Posterior vena cava (tissue), 2 donors: Measurements from ENCODE around the gene ARNT2. TPM values are rescaled to one million over a fixed set of nuclear protein-coding genes. Genes with fewer than 3 reads are reported as not detected.

Source experiments
- DNase-seq: peaks from one replicate; pipeline ENCODE4 v3.0.0-alpha.2; 2020; ENCODE audit warnings: low spot score
- intact Hi-C, 2 donors: fragments of 100-400 bp; cut with DNase I; formaldehyde crosslinking; loops; one replicate each; pipeline versions ENCODE4 v1.14.1 to v1.14.2; 2022 to 2023
- total RNA-seq, 2 donors: library from RNA; stranded (reverse); fragmentation: NEBNext Ultra II Directional; extraction: Animal tissue kit (Norgen Biotek cat#: 25700); gene quantifications; one replicate each; pipeline ENCODE4 v1.2.1, GENCODE V29; 2021
- donor health status: DM: yes; HTN: yes; CAD: no.
- donor health status: DM: yes; HTN: yes; CAD: no.

ARNT2 gene
- total RNA-seq, 2 donors from 2014 or later = 3.7 to 10.1 TPM

DNA sequence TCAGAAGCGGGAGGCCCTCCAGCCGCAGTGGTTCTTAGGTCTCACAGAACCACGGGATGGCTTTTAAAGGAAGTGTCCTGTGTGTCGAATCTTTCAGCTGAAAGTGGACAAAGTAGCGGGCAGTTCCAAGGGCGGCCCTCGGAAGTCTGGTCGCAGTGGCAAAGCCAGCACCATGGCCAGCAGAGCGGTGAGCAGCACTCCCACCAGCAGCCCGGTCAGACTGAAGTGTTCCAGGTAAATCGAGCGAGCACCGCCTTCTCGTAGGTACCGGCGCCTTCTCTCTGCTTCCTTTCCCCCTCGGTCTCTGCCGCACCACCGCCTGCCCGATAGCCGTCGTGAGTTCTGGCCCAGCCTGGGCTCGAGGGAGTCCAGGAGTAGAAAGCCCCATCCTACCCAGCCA, 187.3 kb downstream of the ARNT2 start:
- DNase-seq = no peak
- intact Hi-C loops = no loop called here

DNA sequence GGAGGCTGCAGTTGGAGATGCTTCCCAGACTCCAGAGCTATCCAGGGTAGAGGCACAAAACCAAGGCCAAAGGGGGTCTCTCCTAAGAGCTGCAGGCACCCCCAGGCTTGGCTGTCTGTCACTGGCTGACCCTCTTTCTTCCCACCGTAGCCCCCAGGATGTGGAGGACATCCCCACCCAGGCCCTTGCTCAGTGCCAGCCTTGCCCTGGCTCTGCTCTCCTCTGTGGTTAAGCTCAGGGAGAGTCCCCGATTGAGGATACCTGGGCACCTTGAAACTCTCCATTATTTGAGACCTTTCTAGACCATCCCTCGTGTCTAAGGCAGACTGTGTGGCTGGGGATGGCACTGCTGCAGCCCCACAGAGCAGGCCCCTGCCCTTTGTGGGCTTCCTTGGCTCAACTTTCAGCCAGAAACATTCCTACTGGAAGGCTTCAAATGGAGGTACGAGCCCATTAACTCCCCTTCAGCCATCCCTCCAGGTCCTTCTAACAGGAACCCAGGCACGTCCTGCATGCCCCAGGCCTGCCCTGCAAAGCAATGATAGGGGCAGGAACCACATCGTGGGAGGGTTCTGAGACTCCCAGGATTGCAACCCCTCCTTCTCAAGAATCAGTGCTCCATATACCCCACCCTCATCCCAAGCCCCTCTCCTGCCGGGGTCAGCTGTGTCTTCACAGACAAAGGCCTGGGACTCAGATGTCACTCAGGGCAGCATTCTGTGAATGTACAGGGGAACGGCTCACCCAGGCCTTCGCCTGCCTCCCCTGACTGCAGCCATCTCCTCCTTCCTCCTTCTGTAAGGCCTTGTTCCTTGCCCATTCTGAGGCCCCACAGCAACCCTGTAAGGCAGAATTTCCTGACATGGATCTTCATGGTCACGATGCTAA, 188.0 kb downstream of the ARNT2 start:
- DNase-seq = no peak
- intact Hi-C loops = no loop called here

DNA sequence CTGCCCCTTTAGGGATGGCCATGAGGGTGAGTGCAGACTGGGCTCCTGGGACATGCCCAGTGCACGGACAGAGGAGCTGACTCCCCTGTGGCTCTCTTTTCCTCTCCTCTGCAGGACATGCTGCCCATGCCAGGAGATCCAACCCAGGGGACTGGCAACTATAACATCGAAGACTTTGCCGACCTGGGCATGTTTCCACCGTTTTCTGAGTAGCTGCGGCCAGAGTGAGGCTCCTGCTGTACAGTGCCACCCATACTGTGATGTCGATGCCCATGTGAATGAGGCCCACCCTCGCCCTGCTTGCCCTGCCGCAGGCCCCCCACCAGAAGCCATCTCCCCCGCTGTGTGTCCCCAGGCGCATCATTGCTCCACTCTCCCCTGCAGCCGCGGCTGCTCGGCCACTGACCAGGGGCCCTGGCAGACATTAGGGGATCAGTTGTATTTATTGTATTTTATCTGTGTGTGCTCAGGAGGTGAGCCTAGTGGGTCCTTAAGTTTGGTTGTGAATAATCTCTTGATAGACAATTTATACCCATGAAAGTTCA, 189.4 kb downstream of the ARNT2 start:
- intact Hi-C loops = no loop called here
- no peak for DNase-seq

DNA sequence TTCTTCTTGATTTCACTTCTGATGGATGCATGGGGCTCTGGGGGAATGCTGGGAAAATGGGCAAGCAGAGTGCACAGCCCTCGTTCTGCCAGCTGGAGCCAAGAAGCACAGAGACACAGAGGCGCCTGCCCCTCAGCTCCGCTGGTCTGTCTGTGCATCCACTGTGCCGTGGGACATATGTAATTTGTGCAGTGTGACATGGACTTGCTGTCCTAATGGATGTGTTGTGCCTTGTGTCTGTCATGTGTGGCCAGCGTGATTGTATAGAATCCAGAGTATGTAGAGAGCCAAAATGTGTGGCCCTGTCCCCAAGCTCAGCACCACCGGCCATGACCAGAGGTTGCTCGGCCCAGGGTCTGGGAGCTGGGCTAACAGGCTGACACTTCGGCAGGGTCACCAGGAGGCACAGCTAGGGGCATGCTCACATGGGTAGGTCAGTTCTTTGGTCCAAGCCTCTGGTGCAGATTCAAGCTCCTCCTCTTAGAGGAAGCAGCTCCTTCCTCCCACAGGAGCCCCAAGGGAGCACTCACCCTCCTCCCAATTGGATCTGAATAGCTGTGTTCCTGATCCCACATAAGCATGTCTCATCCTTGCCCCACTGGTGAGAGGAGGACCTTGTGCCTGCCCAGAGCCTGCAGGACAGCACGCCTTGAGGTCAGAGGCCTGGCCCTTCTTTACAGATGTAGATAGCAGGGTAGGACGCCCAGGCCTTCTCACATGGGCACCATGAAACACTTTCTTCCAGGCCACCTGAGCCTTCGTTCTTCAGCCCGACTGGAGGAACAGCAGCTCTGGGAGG, 190.1 kb downstream of the ARNT2 start:
- intact Hi-C loops = no loop called here
- DNase-seq = no peak

DNA sequence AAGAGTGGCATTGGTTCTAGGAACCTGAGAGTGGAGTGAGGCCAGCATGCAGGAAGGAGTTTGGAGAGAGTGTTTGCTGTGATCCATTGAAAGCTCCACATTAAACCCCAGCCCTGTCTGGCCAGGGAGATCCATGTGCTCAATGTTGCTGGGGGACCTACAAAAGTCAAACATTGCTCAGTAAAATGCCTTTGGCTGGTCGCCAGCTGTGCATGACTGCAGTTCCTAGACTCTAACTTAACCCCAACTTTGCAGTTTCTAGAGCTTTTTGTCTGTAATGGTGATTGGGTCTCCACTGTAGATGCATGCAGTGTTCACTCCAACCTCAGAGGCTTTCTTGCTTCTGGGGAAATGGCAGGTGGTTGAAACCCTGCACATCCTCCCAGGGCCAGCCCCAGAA, 191.2 kb downstream of the ARNT2 start:
- intact Hi-C loops = no loop called here
- DNase-seq = no peak

DNA sequence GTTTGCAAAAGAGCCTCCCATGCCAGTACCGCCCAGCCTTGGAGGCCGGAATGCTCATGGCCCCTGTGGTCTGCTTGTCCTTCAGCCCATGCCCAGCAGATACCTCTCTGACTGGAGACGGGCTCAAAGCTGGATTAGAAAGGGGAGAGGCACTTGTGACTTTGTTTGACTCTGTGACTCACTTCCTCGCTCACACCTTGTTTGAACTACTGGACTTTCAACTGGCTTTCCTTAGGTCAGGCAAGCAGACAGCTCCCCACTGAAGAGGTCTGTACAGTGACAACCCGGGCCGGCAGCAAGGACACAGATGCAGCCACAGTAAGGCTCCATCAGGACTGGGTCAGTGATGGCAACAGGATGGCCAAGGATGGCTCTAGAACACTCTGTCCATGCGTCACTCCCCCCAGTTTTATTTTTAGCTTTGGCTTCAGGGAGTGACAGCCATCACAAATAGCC, 192.4 kb downstream of the ARNT2 start:
- intact Hi-C loops = no loop called here
- DNase-seq = no peak

DNA sequence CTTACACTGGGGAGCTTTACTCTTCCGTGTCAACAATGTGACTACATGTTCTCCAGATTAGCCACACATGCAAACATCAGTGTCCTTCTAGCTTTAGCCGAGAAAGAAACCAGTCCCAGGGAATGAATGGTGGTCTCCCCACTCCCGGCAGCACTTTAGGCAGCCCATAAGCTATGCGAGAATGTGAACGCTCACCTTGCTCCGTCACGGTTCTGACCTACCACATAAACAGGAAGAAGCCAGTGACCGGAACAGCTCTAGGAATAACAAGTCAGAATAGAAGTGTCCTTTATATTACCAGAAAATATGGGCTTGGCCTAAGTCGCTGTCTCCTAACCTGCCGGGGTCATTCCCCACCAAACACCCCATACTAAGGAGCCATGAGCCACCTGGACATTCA, 192.9 kb downstream of the ARNT2 start:
- DNase-seq = no peak
- intact Hi-C loops = no loop called here

DNA sequence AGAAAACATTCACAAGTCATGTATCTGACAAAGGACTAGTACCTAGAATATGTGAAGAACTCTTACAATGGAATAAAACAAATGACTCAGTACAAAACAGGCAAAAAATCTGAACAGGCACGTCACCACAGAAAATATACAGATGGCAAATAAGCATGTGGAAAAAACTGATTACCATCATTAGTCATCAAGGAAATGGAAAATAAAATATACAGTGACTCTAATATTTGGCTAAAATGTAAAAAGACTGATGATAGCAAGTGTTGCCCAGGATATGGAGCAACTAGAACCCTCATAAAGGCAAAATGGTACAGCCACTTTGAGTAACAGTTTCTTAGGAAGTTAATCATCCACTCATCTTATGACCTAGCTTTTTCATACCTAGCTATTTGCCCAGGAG, 195.2 kb downstream of the ARNT2 start:
- intact Hi-C loops = no loop called here
- DNase-seq = no peak

DNA sequence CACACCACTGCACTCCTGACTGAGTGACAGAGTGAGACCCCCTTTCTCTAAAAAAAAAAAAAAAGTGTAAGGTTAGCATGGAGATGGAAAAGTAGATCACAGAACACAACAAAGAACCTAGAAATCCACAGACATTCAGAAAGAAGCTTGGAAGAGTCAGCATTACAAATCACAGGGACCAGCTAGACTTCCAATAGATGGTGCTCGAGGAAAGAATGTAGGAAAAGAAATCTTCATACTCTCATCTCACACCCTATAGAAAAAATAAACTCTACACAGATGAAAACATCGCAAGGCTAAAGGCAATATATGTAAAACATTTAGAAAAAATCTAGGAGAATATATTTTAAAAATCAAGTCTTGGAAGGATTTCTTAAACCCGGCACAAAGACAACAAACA, 196.4 kb downstream of the ARNT2 start:
- DNase-seq = no peak
- intact Hi-C loops = loop anchor here in 1 of 2 donors (10.0 kb wide), 1 partner anchor 1366 kb away; no protein-coding TSS in a partner anchor

DNA sequence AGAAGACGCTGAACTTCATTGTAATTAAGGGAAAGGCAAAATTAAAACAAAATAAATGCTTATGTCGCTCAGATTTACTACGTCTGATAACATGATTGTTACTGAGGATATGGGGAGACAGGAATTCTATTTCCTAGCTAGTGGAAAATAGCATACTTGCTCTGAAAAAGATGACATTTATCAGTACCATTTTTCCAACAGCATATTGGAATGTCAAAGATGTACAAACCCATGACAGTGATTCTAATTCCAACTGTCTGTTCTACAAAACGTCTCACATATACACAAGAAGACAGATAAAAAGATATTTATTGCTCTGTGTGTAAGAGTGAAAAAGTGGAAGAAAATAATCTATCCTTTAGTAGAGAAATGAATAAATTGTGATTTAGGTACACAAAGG, 197.1 kb downstream of the ARNT2 start:
- intact Hi-C loops = loop anchor here in 1 of 2 donors (10.0 kb wide), 1 partner anchor 1366 kb away; no protein-coding TSS in a partner anchor
- DNase-seq = no peak

DNA sequence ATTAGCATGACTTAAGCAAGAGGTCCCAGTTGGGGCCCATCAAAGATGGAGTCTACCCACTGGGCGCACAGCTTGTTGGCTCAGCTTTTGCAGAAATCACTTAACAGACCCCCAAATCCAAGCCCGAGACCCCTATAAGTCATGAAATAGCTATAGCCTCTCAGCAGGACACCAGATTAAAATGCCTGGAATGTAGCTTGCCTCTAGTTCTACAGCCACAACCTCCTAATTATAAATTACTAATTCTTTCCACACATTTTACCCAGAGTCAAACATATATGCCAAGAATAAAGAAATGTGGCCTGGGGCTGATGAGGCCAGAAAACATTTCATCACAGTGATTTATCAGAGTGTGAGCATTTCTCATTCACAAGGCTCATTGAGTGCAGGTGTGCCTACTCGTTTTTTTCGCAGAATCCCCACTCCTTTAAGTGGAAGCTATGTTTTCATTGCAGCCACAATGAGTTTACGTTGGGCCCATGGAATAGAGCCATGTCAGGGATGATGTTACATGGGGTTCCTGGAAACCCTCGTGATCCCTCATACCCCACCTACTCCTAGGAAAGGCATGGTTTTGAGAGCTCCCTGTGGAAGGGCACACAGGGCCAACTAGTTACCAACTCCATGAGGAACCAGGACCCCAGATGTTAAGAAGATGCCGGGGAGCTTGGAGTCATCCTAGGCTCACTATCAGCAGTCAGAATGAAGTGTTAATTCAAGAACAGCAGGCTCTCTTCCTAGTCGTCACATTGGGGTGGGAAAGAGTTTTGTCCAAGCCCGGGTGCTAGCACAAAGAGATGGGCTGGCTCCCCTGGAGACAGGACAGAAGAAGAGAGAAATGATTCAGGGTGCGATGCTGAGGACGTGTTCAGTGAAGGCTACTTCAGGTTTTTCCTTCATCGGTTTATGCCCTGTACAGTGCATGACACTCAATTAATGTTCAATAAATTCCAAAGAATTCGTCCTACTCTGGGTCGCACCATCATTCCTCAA, 200.7 kb downstream of the ARNT2 start:
- intact Hi-C loops = loop anchor here in 1 of 2 donors (10.0 kb wide), 1 partner anchor 1370 kb away; no protein-coding TSS in a partner anchor
- no peak for DNase-seq

DNA sequence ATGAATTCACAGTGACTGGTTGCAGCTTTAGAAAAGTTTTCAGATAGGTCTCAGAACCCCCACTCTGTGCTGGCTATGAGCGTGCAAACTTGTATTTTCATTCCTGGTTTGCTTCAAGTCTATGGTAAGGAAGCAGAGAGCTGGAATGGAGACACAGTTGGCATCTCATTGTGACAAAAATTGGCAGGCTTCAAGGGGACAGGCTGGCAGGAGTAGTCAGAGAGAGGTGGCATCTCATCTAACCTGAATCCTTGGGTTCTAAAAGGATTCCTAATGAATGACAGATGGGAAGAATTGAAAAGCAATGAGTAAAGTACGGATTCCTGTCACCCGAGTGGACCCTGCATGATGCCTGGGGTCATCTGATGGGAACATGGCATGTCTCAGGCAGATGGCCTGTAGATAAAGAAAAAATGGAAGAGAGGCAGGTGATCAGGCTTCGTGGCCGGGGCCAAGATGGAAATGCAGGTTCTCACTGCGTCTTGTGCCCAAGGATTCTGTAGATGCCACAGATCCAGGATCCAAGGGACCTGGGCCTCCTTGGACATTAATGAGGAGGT, 201.5 kb downstream of the ARNT2 start:
- intact Hi-C loops = loop anchor here in 1 of 2 donors (10.0 kb wide), 1 partner anchor 1371 kb away; no protein-coding TSS in a partner anchor

DNA sequence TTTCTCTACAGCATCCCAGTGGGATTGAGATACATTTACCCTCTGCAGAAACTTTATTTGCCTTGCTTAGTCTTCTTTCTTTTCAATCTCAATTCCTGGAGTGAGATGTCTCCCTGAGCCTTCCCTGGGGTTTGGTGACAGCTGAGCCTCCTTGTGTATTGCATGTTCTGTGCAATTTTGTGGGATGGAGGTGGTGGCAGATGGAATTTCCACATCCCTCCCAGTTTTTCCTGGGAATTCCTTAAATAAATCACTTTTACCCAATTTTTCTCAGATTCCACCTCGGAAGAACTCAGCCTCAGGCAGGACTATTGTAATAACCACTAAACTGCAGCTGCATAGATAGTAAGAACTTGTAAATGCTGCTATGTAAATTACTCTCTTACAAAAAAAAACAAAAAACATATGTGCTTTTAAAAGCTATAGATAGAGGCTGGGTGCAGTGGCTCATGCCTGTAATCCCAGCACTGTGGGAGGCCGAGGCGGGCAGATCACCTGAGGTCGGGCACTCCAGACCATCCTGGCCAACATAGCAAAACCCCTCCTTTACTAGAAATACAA, 202.4 kb downstream of the ARNT2 start:
- no peak for DNase-seq
- intact Hi-C loops = loop anchor here in 1 of 2 donors (10.0 kb wide), 1 partner anchor 1372 kb away; no protein-coding TSS in a partner anchor

More for the DNA sequence above, 201.5 kb downstream of the ARNT2 start:
- no peak for DNase-seq

DNA sequence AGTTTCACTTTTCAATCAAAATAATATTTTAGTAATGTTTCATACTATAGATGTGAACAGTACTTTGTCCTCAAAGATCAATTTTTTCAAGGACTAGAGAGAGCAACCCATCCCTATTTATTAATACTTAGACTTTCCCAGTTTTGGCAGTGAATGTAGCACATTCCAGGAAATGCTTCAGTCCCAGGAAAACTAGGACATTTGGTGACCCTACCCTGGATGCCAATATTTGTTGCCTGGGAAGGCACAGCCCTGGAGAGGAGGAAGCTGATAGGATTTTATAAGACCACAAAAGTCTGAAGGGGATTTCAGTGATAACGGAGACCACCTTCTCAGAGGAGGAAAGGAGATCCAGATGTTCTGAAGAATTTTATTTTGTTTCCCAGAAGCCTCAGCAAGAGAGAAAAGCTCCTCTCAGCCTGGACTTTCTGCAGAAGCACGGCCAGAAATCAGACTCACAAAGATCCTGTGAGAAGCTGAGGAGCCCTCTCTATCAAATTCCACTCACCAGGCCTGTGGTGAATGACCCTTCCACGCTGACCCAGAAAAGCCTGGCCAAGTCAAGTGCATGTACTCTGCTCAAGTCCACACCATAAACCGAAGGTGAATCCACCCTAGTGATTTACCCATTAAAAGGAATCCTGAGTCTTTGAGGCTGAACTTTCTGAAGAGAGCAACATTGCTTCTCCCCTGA, 203.3 kb downstream of the ARNT2 start:
- no peak for DNase-seq
- intact Hi-C loops = loop anchor here in 1 of 2 donors (10.0 kb wide), 1 partner anchor 1373 kb away; no protein-coding TSS in a partner anchor

DNA sequence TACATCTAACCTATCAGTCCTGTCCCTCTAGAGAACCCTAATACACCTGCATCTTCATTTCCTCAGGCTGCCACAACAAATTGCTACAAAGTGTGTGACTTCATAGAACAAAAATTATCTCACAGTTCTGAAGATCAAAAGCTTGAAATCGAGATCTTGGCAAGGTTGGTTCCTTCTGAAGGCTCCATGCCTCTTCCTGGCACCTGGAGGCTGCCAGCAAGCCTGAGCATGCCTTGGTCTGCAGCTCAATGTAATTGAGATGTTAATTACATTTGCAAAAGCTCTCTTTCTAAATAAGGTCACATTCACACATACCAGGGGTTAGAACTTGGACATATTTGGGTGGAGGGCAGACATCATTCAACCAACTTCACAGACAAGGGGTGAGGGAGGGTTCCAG, 204.5 kb downstream of the ARNT2 start:
- intact Hi-C loops = loop anchor here in 1 of 2 donors (10.0 kb wide), 1 partner anchor 1374 kb away; no protein-coding TSS in a partner anchor

DNA sequence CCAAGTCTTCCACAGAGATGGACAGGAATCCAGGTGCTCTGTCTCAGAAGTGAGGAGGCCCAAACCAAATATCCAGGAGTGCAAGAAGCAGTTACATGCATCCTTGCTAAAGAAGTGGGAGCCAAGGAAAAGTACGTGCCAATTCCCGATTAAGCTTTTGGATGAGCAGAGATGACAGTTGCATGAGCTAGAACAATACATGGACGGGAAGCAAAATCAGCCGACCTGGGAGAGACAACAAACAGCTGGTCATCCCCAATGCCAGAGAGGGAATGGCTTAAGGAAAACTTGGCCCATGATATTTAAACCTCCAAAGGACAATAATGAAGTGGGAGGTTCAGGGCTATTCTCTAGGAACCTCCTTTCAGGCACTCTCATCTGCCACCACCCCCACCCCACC, 204.9 kb downstream of the ARNT2 start:
- DNase-seq = no peak
- intact Hi-C loops = loop anchor here in 1 of 2 donors (10.0 kb wide), 1 partner anchor 1374 kb away; no protein-coding TSS in a partner anchor

More for the DNA sequence above, 204.5 kb downstream of the ARNT2 start:
- DNase-seq = no peak

DNA sequence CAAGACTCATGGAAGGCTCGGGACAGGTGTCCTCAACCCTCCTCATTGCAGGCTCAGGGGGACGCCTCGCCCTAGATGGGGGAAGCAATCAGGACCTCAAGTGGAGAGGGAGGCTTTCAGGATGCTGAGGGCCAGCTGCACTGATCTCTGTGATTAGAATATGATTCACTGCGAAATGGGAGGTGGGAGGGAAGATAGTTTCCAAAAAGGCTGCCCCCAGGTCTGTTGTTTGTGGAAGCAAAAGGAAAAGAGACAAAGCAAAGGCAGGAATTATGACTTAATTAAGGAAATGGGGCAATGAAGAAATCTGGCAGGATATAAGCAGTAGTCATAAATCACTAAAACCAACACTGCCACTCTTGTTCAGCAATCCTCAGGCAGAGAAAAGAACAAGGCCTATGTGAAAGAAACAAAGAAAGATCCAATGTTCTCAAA, 205.3 kb downstream of the ARNT2 start:
- intact Hi-C loops = loop anchor here in 1 of 2 donors (10.0 kb wide), 1 partner anchor 1375 kb away; no protein-coding TSS in a partner anchor
- no peak for DNase-seq
